Measurements from ENCODE around the gene PSMC5.
"Not testable (repeated sequence)": the region's sequence is repeated elsewhere in the genome, so short reads cannot be mapped to it uniquely, and the experiment has no call there.

The PSMC5 gene

DNA sequence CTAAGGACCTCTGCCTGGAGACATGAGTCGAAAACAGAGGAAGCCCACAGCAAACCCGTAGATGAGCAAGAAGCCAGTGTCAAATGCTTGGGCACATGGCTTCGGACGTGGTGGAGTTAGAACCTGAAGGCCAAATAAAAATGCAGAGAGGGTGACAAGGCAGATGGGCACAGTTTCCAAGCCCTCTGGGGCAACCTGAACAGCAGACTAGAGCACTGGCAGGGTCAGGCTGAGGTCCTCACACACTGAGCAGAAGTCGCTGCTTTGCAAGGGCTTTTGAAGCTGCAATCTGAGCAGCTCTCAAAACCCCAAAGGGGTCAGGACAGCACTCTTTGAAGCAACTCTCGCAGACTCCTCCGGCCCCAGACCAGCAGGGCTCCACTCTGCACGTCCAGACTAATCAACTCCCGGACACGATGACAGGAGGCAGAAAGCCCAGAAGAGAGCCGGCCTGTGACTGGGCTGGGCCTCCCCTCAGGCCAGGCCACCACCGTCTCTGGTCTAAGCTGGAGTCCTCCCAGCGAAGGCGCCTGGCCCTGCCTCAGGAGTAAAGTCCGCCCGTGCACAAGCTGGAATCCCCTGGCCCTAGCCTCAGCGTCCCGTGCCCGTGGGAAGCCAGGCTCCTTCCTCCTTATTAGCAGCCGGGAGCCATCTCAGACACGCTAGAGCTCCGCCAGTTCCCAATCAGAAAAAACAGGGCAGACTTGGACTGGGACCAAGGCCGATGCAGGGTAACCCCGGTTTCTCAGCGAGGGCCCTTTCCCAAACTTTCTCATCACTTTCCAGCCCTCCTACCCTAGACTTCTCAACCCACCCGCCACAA is 14.3 kb downstream of the PSMC5 start:
- DNase-seq, result no peak

DNA sequence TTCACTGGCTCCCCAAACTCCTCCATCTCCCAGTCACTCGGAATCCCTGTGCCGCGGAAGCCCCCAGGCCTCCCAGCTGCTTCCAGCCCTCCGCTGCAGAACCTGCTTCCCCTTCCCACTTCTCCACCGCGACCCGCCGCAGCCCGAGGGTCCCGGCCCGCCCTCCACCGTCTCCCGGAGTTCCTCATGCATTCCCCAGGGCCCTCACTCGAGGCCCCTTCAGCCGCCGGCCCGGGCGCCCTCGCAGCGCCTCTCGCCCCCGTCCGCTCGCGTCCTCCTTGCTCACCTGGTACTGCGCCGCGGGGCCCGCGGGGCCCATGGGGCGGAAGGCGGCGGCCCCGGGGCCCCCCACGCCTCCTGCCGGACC is 14.9 kb downstream of the PSMC5 start:
- DNase-seq, result no peak

DNA sequence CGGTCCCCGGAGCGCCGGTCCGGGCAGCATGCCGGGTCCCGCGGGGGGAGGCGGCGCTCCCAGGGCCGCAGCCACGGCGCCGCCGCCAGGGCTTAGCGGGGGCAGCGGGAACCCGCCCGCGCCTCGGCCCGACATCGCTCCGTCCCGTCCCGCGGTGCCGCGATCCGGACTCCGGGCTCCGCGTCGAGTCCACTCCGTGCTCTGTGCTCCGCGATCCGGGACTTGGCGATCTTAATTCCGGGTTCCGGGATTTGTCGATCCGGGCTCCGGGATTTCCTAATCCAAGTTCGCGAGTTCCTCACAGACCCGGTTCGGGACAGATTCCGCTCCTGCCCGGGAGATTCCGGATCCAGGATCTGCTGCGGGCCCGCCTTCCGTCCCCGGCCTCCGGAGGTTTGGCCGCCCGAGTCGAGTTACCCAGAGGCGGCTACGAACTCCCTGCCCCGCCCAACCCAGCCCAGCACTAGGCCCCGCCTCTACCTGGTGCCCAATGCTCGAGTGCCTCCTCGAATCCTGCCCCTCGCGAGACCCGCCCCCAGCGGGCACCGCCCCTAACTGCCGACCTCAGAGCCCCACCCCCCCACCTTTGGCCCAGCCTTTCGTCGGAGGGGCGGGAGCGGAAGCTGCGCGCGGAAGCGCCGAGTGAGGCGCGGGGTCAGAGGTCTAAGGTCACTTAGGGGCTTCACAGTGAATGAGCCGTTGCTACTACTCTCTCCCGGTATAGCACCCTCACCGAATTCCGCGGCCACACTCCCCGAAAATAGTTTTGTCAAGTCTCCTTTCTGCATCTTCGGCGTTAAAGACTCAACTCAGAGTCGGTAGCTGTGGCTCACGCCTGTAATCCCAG is 15.5 kb downstream of the PSMC5 start, which contains the start of gene SMARCD2:
TSS of gene SMARCD2 (minus strand) at position 146 of the 847 bp plus-strand sequence. CDS start at position 135, 11 bp downstream.
- DNase-seq, result peak; percentile 99

DNA sequence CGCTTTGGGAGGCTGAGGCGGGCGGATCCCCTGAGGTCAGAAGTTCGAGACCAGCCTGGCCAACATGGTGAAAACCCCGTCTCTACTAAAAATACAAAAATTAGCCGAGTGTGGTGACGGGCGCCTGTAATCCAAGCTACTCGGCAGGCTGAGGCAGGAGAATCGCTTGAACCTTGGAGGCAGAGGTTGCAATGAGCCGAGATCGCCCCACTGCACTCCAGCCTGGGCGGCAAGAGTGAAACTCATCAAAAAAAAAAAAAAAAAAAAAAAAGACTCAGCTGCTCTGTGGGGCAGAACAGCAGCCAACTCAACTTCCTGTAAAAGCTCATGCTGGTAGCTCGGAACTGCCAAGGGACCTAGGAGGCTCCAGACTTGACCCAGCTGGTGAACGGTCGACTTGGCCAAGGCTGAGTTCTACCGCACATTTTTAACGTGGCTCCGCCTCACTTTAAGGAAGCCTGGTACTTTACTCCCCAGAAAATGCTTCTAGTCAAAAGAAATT is 16.2 kb downstream of the PSMC5 start:
- DNase-seq, result peak; percentile 28

DNA sequence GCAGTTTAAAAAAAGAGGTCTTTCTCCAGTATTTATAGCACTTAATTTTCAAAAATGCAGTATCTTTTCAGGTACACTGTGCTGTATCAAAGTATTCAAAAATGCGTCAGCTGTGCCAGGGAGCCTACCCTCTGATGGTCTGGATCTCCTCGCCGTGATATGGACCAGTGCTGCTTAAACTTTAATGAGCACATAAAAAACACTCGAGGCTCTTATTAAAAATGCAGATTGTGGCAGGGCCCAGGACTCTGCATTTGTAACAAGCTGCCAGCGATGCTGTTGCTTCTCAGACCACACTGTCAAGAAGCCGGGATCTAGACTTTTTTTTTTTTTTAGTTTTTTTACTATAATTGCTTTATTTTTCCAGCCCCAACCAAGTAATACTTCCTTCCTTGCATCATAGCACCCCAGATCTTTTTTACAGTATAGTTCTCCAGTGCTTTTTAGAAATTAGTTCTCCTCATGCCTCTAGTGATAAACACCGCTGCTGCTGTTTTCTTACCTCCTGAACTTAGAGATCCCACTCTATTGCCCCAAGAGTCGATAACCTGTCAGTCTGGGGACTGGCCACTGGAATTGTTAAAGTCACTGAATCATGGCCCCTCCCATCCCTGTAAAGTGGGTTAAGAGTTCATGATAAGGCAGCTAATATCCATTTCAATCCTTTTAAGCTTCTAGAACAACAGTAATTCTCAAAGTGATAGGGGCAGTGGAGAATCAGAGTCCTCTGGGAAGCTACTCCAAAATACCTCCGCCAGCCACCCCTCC is 16.9 kb downstream of the PSMC5 start:
- no peak for DNase-seq

DNA sequence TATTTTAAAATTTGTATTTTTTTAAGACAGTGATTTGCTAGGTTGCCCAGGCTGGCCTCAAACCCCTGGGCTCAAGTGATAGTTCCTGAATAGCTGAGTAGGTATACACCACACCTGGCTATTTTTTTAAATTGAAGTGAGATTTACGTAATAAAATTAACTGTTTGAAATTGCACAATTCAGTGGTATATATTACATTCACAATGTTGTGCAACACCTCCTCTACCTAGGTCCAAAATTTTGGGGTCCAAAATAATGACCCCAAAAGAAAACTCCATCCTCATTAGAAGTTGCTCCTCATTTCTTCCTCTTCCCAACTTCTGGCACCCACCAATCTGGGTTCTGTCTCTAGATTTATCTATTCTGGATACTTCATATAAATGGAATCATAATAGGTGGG is 18.3 kb downstream of the PSMC5 start:
- DNase-seq, result no peak

DNA sequence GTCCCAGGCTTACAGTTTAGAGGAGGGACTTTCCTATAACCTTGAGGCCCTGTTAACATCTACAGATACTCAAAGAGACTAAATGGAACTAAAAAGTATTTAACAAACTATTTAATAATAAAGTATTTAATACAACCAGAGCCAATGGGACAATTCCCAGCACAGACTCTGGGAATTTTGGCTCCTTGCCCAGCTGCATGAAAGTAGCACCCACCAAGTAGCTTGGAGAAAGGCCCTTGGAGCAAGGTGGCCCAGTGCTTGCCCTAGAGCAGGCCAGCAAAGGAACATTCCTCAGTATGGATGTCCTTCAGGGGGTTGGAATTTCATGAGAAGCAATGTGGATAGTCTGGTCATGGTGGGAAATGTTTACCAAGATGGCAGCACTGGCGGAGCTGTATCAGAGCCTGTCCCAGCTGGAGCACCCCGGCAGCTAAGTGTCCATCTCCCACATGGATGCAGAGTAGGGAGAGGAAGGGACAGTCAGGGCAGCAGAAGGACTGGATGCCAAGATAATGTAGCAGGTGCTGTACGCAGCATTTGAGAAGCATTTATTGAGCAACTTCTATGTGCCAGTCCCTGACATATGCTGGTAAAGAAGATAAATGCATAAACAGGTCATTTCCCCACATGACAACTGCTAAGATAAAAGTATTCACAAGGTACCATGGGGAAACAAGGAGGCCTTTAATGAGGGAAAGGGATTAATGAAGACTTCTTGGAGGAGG is 20.5 kb downstream of the PSMC5 start:
- DNase-seq, result no peak

DNA sequence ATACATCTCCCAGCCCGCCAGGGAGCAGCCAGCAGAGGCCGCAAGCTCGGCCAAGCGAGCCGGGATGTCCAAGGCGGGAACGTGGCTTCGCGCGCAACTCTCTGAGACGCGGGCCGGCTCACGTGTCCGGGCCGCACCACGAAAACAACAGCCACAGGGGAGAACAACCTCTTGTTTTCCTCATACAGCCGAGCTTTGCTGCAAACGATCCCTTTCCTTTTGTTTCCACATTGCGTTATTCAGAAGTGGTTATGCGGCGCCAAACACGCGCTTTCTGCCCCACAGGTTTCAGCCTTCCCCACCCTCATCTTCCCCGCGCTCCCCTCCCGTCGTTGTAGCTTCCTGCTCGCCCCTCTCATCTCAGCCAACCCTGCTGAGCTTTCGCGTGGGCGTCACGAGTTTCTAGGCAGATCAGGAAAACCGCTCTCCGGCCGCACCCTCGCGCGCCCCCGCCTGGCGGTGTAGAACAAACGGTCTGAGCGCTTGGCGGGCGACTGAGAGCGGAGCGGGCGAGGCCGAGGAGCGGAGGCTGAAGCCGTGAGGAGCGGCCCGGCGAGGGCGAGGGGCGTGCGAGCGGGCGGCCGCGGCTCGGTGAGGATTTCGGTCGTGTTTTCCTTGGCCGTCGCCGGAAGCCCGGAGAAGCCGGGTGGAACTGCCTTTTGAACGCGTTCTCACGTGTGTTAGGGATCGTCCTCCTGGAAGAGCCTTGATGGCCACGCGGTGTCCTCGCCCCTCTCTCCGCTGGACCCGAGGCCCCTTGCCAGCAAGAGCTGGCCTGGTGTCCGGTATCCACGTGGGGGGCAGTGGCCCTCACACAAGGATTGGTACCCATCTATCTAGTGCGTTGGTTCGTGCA is 21.8 kb downstream of the PSMC5 start:
- peak; percentile 84 for DNase-seq

DNA sequence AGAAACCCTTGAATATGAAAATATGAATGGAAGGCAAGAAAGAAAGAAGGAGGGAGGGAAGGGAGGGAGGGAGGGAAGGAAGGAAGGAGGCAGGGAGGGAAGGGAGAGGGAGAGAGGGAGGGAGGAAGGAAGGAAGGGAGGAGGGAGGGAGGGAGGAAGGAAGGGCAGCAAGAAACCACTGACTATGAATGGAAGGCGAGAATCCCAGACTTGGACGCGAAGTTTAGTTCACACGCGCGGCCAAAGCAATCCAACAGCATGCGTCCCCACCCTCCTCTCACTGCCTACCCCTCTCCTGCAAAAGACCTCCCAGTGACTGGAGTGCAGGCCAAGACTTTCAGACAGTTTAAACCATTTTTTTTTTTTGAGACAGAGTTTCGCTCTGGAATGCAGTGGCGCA is 23.2 kb downstream of the PSMC5 start:
- no peak for DNase-seq

DNA sequence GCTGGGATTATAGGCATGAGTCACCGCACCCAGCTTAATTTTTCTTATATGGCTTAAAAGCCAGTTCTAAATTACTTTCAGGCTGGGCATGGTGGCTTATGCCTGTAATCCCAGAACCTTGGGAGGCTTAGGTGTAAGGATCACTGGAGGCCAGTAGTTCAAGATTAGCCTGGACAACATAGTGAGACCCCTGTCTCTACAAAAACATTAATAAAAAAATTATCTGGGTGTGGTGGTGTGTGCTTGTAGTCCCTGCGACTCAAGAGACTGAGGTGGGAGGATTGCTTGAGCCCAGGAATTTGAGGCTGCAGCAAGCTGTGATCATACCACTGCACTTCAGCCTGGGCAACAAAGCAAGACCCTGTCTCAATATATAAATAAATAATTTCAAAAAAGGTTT is 26.0 kb downstream of the PSMC5 start:
- no peak for DNase-seq

DNA sequence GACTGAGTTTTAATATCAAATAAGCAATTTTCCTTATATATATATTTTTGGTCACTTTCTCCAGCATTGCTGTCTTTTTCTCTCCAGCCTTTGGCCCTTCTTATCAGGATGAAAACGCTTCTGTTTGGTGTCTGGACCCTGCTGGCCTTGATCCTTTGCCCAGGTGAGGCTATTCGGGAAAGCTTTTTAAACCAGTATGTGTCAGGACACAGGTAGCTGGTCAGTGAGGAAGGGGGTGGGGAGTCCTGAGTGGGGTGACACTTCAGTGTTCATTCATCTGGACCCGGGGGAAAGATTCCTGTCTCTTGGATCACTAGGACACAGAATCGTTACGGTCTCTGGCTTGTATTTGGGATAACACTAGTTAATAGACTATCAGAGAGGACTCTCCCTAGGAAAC is 27.5 kb downstream of the PSMC5 start:
- DNase-seq, result no peak

DNA sequence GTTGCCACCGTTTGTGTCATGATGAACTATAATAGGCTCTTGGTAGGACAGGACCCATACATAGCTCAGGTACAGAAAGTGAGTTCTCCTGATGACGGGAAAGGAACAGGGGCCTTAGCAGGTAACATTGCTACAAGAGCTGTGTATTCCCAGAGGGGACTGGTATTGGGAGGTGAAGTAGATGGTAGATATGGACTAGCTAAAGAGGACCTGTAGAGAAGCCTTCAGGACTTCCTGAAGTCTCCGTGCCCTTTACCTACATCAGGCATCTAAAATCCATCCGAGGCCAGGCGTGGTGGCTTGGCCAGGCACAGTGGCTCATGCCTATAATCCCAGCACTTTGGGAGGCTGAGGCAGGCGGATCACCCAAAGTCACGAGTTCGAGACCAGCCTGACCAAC is 28.0 kb downstream of the PSMC5 start:
- no peak for DNase-seq

DNA sequence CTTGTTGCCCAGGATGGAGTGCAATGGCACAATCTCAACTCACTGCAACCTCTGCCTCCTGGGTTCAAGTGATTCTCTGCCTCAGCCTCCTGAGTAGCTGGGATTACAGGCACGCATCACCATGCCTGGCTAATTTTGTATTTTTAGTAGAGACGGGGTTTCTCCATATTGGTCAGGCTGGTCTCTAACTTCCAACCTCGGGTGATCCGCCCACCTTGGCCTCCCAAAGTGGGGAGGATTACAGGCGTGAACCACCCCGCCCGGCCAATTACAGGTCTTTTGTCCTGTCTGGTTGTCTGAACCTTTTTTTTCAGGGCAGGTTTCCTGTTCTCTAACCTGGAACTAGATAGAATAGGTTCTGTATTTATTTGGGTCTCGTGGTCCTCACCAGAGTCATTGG is 29.2 kb downstream of the PSMC5 start:
- not testable (repeated sequence) for DNase-seq

DNA sequence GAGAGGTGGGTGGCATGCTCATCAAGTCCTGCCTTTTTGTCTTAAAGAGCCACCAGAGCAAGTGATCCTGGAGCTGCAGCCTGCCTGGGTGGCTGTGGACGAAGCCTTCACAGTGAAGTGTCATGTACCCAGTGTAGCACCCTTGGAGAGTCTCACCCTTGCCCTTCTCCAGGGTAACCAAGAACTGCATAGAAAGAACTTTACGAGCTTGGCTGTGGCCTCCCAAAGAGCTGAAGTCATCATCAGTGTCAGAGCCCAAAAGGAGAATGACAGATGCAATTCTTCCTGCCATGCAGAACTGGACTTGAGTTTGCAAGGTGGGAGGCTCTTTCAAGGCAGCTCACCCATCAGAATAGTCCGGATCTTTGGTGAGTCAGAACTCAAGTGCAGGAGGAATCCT is 32.0 kb downstream of the PSMC5 start:
- DNase-seq, result no peak

DNA sequence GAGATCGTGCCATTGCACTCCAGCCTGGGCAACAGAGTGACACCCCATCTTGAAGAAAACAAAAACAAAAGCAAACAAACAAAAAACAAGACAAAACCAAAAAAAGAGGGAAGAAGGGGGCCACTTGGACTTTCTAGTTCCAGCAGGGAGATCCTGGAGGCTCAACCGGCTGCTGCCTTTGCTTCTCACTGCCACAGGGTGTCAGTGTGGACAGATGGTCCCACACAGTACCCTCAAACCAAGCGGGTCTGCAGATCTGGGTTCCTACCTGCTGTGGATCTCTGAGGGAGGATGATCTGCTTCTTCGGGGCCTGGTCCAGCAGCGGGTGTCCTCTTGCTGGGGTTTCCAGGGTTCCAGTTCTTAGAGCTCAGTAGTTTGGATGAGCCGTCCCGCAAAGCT is 39.4 kb downstream of the PSMC5 start:
- DNase-seq, result not testable (repeated sequence)

DNA sequence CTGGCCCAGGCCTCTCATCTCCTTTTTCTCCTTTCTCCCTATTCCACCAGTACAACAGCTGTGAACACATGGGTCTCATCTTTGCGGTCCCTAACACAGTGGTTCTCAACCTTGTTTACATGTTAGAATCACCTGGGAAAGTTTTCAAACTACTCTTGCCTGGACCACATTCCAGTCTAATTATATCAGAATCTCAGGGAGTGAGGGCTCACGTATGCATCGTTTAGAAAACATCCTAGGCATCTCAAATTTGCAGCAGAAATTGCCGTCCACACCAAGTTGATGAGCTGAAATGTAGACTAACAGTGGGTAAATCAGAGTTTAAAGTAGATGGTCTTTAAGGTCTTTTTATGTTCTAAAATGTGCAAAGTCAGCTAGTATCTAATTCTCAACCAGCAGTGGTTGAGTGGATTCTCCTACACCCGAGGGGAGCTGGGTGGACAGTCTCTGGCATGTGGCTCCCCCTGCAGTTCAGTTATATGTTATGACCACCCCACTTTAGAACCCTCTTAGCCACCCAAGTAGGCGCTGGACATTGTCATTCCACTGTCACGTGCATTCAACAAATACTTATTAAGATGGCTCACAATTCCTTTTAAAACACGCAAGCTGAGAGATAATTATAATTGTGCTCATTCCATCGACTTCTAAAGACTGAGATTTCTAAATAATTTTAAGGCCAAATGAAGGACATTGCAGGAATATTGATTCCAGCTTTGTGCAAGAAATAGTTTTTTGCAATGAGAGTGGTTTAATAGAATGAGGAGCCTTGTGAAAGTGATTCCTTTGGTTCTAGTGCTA is 42.5 kb downstream of the PSMC5 start:
- not testable (repeated sequence) for DNase-seq

DNA sequence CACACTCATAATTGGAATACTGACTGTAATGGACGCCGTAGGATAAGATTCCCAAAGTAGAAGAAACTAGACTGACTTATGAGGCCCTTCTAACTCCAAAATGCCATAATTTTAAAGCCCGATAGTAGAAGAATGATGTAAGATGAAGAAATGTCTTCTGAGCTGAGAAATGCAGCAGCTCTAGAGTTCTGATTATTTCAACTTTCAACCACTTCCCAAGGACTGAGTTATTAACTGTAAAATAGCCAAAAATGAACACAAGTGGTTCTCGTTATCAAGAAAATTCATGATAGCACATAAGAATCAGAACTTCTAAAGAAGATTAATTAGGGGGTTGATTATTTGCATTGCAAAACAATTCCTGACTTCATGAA is 43.0 kb downstream of the PSMC5 start:
- DNase-seq, result not testable (repeated sequence)

DNA sequence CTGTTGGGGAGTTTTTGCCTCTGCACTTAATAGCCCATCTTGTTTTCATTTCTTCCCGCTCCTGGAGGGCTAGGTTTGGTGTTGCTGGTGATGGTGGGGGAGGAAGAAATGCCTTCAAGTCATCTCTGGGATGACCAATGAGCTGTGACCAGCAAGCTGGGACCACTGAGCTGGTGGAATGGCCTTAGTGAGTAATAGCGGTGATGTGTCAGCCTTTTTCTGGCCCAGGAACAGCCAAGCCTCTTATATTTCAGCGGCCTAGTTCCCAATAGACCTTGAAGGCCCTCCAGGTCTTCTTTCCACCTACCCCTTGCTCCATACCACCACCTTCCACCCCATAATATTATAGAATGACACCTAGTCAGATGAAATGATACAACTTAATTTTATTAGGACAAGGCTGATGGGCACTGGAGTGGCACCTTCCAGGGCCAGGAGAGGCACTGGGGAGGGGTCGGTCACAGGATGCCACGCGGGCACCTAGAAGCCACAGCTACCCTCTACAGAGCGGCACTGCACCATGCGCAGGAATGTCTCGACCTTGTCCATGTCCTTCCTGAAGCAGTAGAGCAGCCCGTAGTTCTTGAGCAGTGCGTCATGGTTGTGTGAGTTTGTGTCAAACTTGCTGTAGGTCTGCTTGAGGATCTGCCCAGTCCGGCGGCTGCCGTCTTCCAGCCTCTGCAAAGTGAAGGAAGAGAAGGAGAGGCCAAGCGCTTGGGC is 44.6 kb downstream of the PSMC5 start:
- DNase-seq, result not testable (repeated sequence)

DNA sequence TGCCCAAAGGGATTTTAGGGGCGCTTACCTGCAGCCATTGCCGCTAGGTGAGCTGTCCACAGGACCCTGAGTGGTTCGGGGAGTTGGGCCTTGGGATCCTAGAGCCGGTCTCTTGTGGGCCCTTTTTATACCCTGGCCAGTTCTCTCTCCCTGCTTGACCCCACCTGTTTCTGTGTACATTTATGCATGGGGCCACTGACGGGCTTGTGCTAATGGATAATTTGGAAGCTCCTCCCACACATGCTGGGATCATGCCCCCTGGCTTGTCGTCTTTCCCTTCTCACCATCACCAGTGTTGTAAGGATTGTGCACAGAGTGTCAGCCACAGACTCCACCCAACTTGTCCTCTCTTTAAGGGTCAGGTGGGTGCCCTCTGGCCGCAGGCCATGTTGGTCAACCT is 46.3 kb downstream of the PSMC5 start, which contains the start of gene CSH2:
TSS of gene CSH2 (minus strand) at position 101 of the 400 bp plus-strand sequence. CDS start at position 38, 63 bp downstream.
- not testable (repeated sequence) for DNase-seq

Measured in GDM1 (cell line).